KOPT-K1 (cell line): ENCODE data around the gene B4GALNT4.
"Not testable (repeated sequence)": the region's sequence is repeated elsewhere in the genome, so short reads cannot be mapped to it uniquely, and the experiment has no call there.

ENCODE experiments used
- H3K27ac ChIP-seq: fragments of 200-600 bp; sonication (generic); 2 replicates; pipeline ENCODE4 v1.5.1; 2016; ENCODE audit warnings: antibody characterized with exemption, mild to moderate bottlenecking, low read depth, low read length; ENCODE audit not compliant: poor library complexity, severe bottlenecking
- H3K36me3 ChIP-seq: fragments of 200-600 bp; sonication (generic); 2 replicates; pipeline ENCODE4 v1.5.1; 2017; ENCODE audit warnings: antibody characterized with exemption, mild to moderate bottlenecking, low read length, moderate library complexity; ENCODE audit not compliant: insufficient read depth
- H3K9me3 ChIP-seq: fragments of 200-600 bp; sonication (generic); 2 replicates; pipeline ENCODE4 v1.5.1; 2017; ENCODE audit warnings: antibody characterized with exemption, low read length, mild to moderate bottlenecking; ENCODE audit not compliant: insufficient read depth, poor library complexity, severe bottlenecking

Gene B4GALNT4

DNA sequence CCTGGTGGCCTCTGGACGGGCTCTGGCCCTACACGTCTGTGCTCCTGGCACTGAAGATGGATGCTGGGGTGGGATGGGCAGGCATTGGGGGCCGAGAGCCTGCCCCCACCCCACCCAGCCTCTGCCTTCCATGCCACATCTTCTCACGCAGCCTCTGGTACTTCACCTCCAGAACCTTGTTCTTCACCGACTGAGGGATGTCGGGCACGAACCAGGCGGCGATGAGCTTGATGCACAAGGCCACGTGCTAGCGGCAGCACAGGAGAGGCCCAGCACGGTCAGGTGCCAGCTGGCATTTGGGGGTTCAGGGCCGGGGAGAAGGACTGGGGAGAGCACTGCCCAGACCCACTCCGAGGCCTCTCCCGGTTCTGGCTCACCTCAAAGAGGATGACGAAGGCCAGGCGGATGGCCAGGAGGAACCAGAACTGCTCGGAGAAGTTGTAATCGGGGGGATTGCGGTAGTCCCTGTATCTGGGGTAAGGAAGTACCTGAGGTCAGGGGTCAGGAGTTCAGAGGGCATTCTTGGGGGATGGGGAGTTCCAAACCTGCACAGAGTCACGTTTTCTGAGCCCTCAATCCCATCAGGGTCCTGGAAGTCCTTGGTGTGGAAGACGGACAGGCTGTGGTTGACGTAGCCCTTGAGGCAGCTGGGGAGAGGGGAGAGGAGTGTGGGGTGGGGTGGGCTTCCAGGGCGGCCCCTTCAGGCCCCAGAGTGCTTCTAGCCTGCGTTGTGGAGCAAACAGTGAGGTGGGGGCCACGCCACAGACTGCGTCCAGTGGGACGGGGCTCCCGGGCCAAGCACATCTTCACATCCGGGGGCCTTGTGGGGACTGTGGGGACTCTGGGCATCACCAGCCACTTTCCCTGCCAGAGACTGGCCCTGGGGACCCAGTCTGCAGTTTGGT is 49.3 kb downstream of the B4GALNT4 start:
- Histone ChIP-seq H3K36me3 (no peaks in the 10 kb centered on the region), H3K27ac (no peak overlapping the region), H3K9me3 (no peaks in the 10 kb centered on the region)

DNA sequence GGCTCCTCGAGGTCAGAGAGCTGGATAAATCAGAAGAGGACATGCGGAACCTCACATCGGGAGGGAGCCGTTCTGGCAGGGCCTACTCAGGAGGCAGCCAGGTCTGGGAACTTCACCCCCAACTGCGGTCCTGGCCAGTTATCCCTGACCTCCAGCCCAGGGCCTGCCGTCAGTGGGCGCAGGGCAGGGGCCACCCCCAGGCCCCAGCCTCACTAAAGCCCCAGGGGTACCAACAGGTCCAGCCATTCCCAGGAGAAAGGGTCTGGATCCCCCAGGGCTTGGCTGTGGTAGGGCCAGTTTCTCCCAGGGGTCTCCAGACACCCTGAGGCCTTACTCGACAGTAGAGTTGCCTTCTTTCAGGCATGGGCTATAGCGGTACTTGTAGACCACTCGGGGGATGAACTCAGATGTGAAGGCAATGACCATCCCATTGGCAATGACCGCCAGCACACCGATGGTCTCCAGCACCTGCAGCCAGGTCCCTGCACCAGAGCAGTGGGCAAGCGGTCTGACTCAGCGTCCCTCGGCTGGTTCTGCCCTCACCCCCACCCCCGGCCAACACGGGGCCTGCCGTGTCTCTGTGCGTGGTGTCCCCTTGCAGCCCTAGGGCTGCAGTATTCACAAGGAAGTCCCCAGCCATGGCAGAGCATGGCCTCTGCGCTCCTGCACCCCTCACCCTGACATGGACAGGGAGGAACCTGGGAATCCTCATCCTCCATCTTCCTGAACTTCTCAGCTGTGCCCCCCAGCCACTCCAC is 50.1 kb downstream of the B4GALNT4 start:
- Histone ChIP-seq H3K27ac (no peak overlapping the region), H3K36me3 (no peaks in the 10 kb centered on the region), H3K9me3 (no peaks in the 10 kb centered on the region)

DNA sequence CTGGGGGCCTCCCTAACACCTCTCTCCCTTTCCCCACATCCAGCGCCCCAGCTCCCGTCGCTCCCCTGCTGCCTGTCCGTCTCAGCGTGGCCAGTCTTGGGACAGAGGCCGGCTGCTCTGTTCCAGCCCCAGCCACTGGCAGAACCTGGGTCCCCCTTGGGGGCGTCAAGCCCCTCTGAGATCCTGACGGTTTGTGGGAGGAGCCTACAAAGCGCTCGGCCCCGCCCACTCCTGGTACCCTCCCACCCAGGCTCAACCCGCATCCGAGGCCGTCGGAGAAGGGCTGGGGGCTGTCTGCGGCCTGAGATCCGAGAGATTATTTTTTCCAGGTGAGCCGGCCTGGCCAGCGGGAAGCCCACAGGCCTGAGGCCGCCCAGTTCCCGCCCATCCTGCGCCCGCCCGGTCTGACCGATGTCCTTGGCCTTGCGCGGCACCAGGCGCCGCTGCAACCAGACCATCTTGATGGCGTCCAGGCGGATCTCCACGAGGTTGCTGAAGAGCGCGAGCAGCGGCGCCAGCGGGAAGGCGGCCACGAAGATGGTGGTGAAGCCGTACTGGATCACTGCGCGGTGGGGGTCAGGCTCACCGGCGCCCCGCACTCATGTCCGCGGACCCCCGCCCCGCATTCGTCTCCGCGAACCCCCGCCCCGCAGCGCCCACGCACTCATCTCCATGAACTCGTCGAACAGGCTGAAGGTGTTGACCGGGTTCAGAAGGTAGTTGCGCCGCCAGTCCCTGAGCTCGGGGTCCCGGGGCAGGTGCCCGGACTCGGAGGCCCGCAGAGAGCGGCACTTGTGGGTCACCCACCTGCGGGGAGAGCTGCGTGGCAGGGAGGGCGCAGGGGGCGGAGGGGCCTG is 51.0 kb downstream of the B4GALNT4 start:
- Histone ChIP-seq H3K9me3 (no peaks in the 10 kb centered on the region), H3K36me3 (no peaks in the 10 kb centered on the region), H3K27ac (no peak overlapping the region)

DNA sequence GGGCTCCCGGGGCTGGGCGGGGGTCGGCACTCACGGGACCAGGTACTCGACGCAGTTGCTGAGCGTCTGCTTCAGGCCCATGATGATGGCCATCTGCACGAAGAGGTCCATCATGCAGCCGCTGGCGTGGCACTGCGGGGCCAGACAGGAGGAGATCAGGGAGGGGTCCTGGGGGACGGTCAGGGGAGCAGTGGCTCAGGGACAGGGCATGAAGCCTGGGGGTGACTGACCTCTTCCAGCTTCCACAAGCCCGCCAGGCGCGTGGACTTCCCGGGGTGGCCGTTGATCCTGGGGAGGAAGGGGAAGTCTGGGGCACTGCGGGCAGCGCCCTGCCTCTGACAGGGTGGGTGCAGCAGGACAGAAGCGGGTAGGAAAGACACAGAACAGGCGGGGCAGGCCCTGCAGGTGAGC is 51.6 kb downstream of the B4GALNT4 start:
- Histone ChIP-seq H3K9me3 (no peaks in the 10 kb centered on the region), H3K36me3 (no peaks in the 10 kb centered on the region), H3K27ac (no peak overlapping the region)

DNA sequence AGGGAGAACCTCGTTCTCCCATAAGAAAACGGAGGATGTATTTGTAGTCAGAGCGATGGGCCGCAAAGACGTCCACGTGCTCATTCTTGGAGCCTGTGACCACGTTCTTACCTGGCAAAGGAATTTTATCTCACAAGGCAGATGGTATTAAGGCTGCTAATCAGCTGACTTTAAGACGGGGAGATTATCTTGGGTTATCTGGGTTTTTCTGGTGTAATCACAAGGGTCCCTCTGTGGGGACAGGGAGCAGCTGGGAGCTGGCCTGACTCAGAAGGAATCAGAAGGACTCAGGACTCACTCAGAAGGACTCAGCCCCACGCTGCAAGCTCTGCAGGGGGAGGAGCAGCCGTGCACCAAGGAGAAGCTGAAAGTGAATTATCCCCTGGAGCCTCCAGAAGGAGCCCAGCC is 53.0 kb downstream of the B4GALNT4 start:
- Histone ChIP-seq H3K27ac (no peak overlapping the region), H3K9me3 (no peaks in the 10 kb centered on the region), H3K36me3 (no peaks in the 10 kb centered on the region)

DNA sequence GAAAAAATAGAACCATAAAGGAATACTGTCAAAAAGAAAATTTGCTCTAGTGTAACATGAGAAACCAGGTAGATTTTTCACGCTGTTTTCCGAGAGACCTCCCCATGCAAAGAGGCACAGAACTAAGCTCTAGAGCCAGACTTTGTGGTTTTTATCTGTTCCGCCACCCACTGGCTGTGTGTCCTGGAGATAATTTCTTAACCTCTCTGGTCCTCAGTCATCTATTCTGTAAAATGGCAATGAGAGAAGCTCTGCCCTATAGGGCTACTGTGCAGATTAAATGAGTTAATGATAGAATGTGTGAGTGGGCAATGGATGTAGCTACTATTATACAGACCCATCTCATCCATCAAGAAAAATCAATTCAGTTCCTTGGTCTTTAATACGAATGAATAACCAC is 54.9 kb downstream of the B4GALNT4 start:
- H3K9me3 ChIP-seq: no peaks in the 10 kb centered on the region

DNA sequence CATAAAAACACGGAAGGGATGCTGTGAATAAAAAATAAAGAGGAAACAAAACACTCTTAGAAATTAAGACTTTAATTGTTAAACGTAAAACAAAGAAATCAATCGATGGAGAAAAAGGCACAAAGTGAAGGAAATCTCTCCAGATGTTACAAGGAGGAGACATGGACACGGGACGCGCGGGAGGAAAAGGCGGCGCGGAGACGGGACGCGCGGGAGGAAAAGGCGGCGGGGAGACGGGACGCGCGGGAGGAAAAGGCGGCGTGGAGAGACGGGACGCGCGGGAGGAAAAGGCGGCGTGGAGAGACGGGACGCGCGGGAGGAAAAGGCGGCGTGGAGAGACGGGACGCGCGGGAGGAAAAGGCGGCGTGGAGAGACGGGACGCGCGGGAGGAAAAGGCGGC is 55.5 kb downstream of the B4GALNT4 start:
- not testable (repeated sequence) for H3K27ac ChIP-seq, H3K9me3 ChIP-seq, H3K36me3 ChIP-seq

More for the DNA sequence above, 54.9 kb downstream of the B4GALNT4 start:
- no peaks in the 10 kb centered on the region for H3K36me3 ChIP-seq
- H3K27ac ChIP-seq: no peak overlapping the region

DNA sequence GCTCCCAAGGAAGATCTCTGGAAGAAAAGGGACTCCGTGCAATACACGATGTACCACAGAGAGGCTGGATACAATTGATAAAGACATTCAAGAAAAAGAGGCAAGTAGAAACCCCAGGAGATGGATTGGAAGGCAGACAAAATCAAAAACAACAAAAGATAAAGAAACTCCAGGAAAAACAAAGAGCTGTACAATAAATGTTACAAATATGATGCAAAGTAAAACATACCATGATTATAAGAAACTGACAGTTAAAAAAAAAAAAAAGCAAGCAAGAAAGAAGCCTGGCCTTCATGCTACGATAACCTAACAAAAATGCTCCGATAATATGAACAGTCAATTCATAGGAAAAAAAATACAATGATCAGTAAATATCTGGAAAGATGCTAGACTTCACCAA is 56.0 kb downstream of the B4GALNT4 start:
- no peaks in the 10 kb centered on the region for H3K9me3 ChIP-seq
- no peak overlapping the region for H3K27ac ChIP-seq
- no peaks in the 10 kb centered on the region for H3K36me3 ChIP-seq

DNA sequence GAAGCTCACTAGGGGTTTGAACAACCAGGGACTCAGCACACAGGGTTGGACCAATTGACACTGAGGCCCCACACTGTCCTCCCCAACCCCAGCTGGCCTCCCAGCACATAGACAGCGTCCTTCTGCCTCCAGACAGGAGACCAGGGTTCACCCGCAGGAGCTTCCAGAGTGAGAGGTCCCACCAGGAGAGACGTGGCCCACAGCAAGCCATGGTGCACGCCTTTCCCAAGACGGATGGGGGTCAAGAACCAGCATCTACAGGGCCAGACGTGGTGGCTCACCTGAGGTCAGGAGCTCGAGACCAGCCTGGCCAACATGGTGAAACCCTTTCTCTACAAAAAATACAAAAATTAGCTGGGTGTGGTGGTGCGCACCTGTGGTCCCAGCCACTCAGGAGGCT is 57.6 kb downstream of the B4GALNT4 start:
- no peak overlapping the region for H3K27ac ChIP-seq
- no peaks in the 10 kb centered on the region for H3K36me3 ChIP-seq
- H3K9me3 ChIP-seq: no peaks in the 10 kb centered on the region

DNA sequence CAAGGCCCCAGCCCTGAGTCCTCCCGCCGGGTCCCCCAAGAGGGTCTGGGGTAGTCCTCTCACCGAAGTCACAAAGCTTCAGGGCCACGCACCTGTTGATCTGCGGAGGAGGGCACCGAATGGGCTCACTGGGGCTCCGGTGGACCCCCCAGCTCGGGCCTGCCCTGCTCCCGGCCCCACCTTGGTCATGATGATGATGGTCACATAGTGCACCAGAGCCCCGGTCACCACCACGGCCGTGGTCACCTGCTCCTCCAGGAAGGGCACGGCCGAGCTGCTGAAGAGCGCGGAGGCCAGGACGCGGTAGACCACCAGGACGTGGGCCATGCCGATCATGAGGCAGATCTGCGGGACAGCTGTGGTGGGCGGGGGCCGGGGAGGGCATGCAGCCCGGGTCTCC is 59.0 kb downstream of the B4GALNT4 start:
- no peak overlapping the region for H3K27ac ChIP-seq
- no peaks in the 10 kb centered on the region for H3K36me3 ChIP-seq
- H3K9me3 ChIP-seq: no peaks in the 10 kb centered on the region

DNA sequence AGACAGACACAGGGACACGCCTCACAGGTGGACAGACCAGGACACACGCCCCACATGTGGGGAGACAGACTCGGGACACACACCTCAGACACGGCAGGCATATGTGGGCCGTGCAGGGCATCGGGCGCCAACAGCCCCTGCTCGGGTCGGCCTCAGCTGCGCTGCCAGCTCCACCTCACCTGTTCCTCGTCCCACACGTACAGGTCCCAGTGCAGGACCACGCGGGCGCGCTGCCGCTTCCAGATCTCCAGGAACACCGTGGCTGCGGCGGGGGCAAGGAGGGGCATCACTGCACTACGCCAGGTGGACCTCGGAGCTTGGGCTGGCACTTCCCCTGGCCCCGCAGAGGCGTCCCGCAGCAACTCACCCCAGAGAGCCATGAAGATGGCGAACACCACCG is 60.1 kb downstream of the B4GALNT4 start:
- no peak overlapping the region for H3K27ac ChIP-seq
- no peaks in the 10 kb centered on the region for H3K9me3 ChIP-seq
- H3K36me3 ChIP-seq: no peaks in the 10 kb centered on the region

DNA sequence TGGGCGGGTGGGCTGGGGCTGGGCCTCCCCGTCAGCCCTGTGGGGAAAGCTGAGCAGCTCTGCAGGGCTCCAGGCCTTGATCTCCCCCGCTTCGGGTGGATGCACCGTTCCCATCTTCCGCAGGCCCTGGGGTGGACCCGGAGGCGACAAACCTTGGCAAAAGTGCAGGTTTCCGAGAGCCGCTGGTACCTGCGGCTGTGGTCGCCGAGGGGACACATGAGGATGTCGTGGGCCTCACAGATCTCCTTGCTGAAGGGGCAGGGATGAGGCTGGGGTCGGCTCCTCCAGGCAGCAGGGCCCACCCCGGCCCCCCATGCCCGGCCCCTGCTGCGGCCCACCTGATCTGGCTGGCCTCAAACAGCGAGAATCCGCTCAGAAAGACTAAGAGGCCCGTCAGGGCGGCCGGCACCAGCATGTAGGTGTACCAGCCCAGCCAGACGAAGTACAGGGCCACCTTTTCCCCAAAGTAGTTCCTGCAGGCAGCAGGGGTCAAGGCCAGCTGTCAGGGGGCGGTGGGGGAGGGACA is 60.7 kb downstream of the B4GALNT4 start:
- Histone ChIP-seq H3K27ac (no peak overlapping the region), H3K9me3 (no peaks in the 10 kb centered on the region), H3K36me3 (no peaks in the 10 kb centered on the region)
